Spleen (tissue), 11 donors: ENCODE data around the gene ZNF682. TPM values are rescaled to one million over a fixed set of nuclear protein-coding genes. Genes with fewer than 3 reads are reported as not detected.

Experiments used
- DNase-seq: peaks from one replicate; pipeline ENCODE4 v3.0.0-alpha.2; 2020
- H3K27ac ChIP-seq, 8 donors: fragments of 200-600 bp; sonication (generic) in 7 of 8; 1 replicate in 4 of 8; 2 replicates in 4 of 8; pipeline versions ENCODE4 v1.5.0 to v1.8.0; 2016 to 2021; ENCODE audit warnings: inconsistent platforms in 4 of 8, mild to moderate bottlenecking in 4 of 8, moderate library complexity in 1 of 8
- H3K27me3 ChIP-seq, 7 donors: fragments of 200-600 bp; sonication (generic) in 6 of 7; replicated peaks in 1 of 7; 1 replicate in 4 of 7; 2 replicates in 3 of 7; pipeline versions ENCODE4 v1.5.0 to v1.8.0; 2016 to 2021; ENCODE audit warnings: inconsistent platforms in 3 of 7, mild to moderate bottlenecking in 1 of 7
- H3K36me3 ChIP-seq, 6 donors: fragments of 200-600 bp; sonication (generic) in 5 of 6; 1 replicate in 4 of 6; 2 replicates in 2 of 6; pipeline versions ENCODE4 v1.5.0 to v1.8.0; 2016 to 2021; ENCODE audit warnings: inconsistent platforms in 2 of 6
- H3K4me1 ChIP-seq, 6 donors: fragments of 200-600 bp; sonication (generic) in 5 of 6; 1 replicate in 3 of 6; 2 replicates in 3 of 6; pipeline versions ENCODE4 v1.5.0 to v1.8.0; 2016 to 2021; ENCODE audit warnings: inconsistent platforms in 3 of 6
- H3K4me3 ChIP-seq, 8 donors: fragments of 200-600 bp; sonication (generic) in 7 of 8; 1 replicate in 4 of 8; 2 replicates in 4 of 8; pipeline versions ENCODE4 v1.5.0 to v1.8.0; 2016 to 2021; ENCODE audit warnings: inconsistent platforms in 4 of 8, mild to moderate bottlenecking in 4 of 8, moderate library complexity in 2 of 8
- H3K9me3 ChIP-seq, 8 donors: fragments of 200-600 bp; sonication (generic) in 7 of 8; 1 replicate in 4 of 8; 2 replicates in 4 of 8; pipeline versions ENCODE4 v1.5.0 to v1.8.0; 2016 to 2021; ENCODE audit warnings: inconsistent platforms in 4 of 8
- CTCF ChIP-seq, 11 experiments: fragments of 200-600 bp in 7 of 11; fragments of 450-650 bp in 4 of 11; sonication (generic) in 4 of 11; IDR thresholded peaks in 8 of 11; conservative IDR thresholded peaks in 3 of 11; 1 replicate in 7 of 11; 2 replicates in 4 of 11; pipeline versions ENCODE4 v1.4.0 to v1.8.0; 2016 to 2021; ENCODE audit warnings: antibody characterized with exemption in 11 of 11, inconsistent platforms in 4 of 11, mild to moderate bottlenecking in 1 of 11
- POLR2A ChIP-seq, 3 donors: fragments of 450-650 bp; IDR thresholded peaks; one replicate each; pipeline ENCODE4 v1.5.1; 2017; ENCODE audit warnings: antibody characterized with exemption in 3 of 3, mild to moderate bottlenecking in 1 of 3
- POLR2AphosphoS5 ChIP-seq, 3 donors: sonication (generic); formaldehyde crosslinking; IDR thresholded peaks; one replicate each; pipeline ENCODE4 v1.5.1; 2017; ENCODE audit warnings: antibody characterized with exemption in 3 of 3
- WGBS, 5 donors: extraction: QIAGEN DNeasy Blood & Tissue Kit in 3 of 5; methylation state at CpG; one replicate each; pipeline versions ENCODE4 v1.1.5 to v1.1.7; 2013 to 2018; 5-methylcytosine and 5-hydroxymethylcytosine counted together
- intact Hi-C: fragments of 100-400 bp; cut with DNase I; formaldehyde crosslinking; loops from one replicate; pipeline ENCODE4 v1.15.0; 2023; ENCODE audit warnings: low total_unique reads
- polyA plus RNA-seq, 3 donors: library from polyadenylated mRNA; stranded (reverse); fragments of 200-250 nt; gene quantifications; one replicate each; pipeline ENCODE4 v1.2.1, GENCODE V29; 2013
- total RNA-seq, 7 donors: library from RNA; depleted of rRNA in 3 of 7; stranded (reverse); fragments of >200 nt in 3 of 7; fragmentation: NEBNext Ultra II Directional in 4 of 7; extraction: Animal tissue kit (Norgen Biotek cat#: 25700) in 4 of 7; gene quantifications; one replicate each; pipeline versions ENCODE4 v1.1.0 to v1.2.1, GENCODE V29; 2016 to 2021
- donor health status: healthy with polysubstance abuse.
- donor health status: DM: no; HTN: no; CAD: no; lungs with moderate emphysema.
- donor health status: DM: no; HTN: no; CAD: no.
- donor health status: Bipolar disorder and iron deficiency.
- donor health status: healthy.
- donor health status: DM: no; HTN: no; CAD: no.
- donor health status: DM: yes; HTN: yes; CAD: no.

The ZNF682 gene
- total and polyA plus RNA-seq, 10 donors = 3.7 to 14.2 (median 7.2) TPM

DNA sequence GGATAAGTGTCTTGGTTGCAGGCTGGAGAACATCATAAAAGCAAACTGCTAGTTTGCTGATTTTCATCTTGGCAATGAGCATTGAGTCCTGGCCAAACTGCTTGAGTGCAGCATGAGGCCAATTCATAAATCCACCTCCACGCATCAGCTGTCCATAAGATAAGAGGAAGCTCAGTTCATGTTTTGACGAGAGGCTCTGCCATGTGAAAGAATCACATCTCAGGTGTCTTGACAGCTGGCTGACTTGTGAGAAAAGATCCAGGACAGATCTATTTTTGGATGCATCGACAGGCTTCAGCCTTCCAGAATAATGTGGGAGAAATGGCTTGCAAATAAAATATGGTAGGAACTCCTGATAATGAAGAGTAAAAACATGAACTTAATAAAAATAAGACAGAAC lies 5.4 kb upstream of the ZNF682 start:
- peaks cover 0 to 2% (median under 1%) of the 10 kb centered on the region in 6 donors for H3K4me1 ChIP-seq
- DNase-seq = no peak
- H3K36me3 ChIP-seq = no peaks in the 10 kb centered on the region
- H3K9me3 ChIP-seq = peaks cover 0 to 7% (median 0%) of the 10 kb centered on the region in 8 donors
- TF ChIP-seq POLR2A (IDR thresholded peaks at IDR 0.05) (no peak), POLR2AphosphoS5 (IDR thresholded peaks at IDR 0.05) (no peak), CTCF (IDR thresholded peaks at IDR 0.05 in 8 of 11, conservative IDR thresholded peaks at IDR 0.05 in 3 of 11) (no peak)
- intact Hi-C loops = no loop called here
- 72 to 91% (median 86%) methylated on average over 3 of the region's 3 CpGs for WGBS, 5 donors
- H3K4me3 ChIP-seq = no peak overlapping the region
- no peaks in the 10 kb centered on the region for H3K27me3 ChIP-seq
- no peak overlapping the region for H3K27ac ChIP-seq

DNA sequence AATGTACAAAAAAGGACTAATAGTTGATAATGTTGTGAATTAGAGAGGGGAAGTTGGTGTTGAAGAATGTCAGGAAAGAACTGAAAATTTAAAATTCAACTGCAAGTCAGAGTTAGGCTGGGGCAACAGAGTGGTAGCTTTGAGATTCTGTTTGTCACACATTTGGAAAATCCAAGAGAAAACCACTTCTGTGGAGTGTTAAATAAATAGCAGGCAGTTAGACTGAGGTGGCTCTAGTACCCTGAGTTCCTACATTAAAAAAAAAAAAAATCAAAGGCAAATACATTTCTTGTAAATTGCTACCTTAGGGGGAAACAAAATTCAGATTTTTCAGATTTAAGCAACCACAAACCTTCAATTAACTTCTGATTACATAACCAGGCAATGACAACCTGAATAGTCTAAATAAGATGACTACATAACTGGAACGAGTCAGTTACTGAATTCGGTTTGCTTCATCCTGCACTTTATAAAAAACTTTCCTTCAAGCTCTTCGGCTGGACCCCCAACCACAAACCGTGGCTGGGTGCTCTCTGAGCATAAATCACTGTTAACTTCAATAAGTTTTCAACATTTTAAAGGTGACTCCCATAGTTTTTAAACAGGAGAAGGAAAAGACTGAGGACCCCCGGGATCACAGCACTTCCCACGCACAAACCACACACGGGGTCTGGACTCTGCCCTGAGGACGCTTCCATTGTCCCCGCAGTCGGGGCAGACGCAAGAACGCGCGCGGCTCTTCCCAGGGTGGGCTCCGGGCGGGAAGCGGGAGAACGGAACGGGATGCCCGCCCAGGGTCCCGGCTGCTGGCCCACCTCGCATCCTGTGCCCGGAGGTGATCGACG lies 725 bp downstream of the ZNF682 start:
- H3K27me3 ChIP-seq = no peaks in the 10 kb centered on the region
- peaks cover 0 to 5% (median 0%) of the 10 kb centered on the region in 8 donors for H3K9me3 ChIP-seq
- peaks cover 0 to 6% (median 0%) of the 10 kb centered on the region in 6 donors for H3K36me3 ChIP-seq
- H3K4me3 ChIP-seq = peak overlapping the region; percentile 61 to 90 (median 78)
- 0 to 1% (median 1%) methylated on average over 26 of the region's 26 CpGs for WGBS, 5 donors
- intact Hi-C loops = no loop called here
- H3K4me1 ChIP-seq = peaks cover 0 to 25% (median 11%) of the 10 kb centered on the region in 6 donors
- TF ChIP-seq CTCF (IDR thresholded peaks at IDR 0.05 in 8 of 11, conservative IDR thresholded peaks at IDR 0.05 in 3 of 11) = no peak
- no peak for TF ChIP-seq POLR2A (IDR thresholded peaks at IDR 0.05)
- no peak for TF ChIP-seq POLR2AphosphoS5 (IDR thresholded peaks at IDR 0.05)
- peak overlapping the region; percentile 46 to 78 (median 72) for H3K27ac ChIP-seq
- DNase-seq = no peak

- WGBS, 5 donors = 91 to 98% (median 94%) methylated on average over 5 of the region's 5 CpGs
Observed at GRCh38 chr19:20035935-20036334, 3.4 kb downstream of the ZNF682 start.

More at GRCh38 chr19:20035935-20036334, 3.4 kb downstream of the ZNF682 start:
- H3K4me1 ChIP-seq = peaks cover 0 to 25% (median 11%) of the 10 kb centered on the region in 6 donors
- TF ChIP-seq POLR2A (IDR thresholded peaks at IDR 0.05) (no peak), POLR2AphosphoS5 (IDR thresholded peaks at IDR 0.05) (no peak), CTCF (IDR thresholded peaks at IDR 0.05 in 8 of 11, conservative IDR thresholded peaks at IDR 0.05 in 3 of 11) (no peak)
- intact Hi-C loops = no loop called here
- peaks cover 0 to 5% (median 0%) of the 10 kb centered on the region in 8 donors for H3K9me3 ChIP-seq
- H3K27me3 ChIP-seq = no peaks in the 10 kb centered on the region
- no peak overlapping the region for H3K4me3 ChIP-seq
- DNase-seq = no peak
- H3K27ac ChIP-seq = no peak overlapping the region
- H3K36me3 ChIP-seq = peaks cover 0 to 18% (median 0%) of the 10 kb centered on the region in 6 donors
